CD4-positive, alpha-beta T cell treated with Interleukin-15 for 1 hour (primary cell): ENCODE results near the gene CFAP46.

Experiments used
- DNase-seq: peaks from one replicate; pipeline ENCODE4 v3.0.0-alpha.2; 2020

The CFAP46 gene

DNA sequence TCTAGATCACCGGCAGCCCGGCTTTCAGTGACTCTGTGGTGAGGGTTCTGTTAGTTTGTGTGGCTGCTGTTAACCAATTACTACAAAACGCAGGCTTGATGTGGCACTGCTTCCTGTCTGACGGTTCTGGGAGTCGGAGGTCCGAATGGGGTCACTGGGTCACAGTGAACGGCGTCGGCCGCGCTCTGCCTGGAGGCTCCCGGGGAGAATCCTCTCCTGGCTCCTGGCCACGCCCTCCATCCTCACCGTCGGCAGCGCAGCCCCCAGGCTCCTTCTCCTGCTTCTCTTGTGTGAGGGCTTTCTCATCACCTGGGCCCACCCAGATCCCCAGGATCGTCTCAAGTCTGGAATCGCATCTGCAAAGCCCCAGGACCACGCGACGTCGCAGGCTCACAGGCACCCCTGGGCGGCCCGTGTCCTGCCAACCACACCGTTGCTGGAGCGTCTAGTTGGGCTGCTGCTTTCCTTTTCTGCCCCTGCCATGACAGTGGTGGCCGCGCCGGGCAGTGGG lies 124.6 kb downstream of the CFAP46 start:
- DNase-seq = no peak

GRCh38 chr10:132816718-132817117 lies 125.7 kb downstream of the CFAP46 start:
- DNase-seq = no peak

DNA sequence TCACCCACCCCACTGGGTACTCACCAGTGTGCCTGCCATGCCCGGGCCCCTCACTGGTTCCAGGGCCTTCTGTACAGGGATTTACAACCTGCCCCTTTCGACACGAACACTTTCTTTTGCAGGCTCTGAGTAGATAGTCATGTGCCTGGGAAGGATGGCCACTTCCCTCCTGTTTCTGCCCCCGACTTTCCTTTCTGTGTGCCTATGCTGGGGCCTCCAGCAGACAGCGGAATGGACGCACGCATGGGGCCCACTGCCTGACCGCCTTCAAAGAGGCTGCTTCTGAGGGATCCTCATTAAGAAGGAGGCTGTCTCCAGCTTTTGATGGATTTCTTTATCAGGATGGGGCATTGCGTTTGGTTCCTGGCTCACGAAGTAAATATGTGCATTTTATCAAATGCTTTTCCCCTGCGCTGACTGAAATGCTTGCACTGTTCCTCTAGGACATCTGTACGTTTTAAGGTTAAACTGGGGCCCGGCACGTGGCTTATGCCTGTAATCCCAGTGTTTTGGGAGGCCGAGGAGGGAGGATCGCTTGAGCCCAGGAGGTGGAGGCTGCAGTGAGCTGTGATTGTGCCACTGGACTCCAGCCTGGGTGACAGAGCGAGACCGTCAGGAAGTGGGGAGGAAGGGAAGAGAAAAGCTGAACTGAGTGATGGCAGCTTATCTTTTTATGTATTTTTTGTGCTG lies 127.1 kb downstream of the CFAP46 start:
- DNase-seq = no peak

GRCh38 chr10:132814469-132814856 lies 127.9 kb downstream of the CFAP46 start:
- no peak for DNase-seq

- DNase-seq = no peak
Measured at GRCh38 chr10:132813560-132814468, 128.6 kb downstream of the CFAP46 start.

GRCh38 chr10:132813001-132813401 lies 129.4 kb downstream of the CFAP46 start:
- no peak for DNase-seq

- DNase-seq = no peak
Measured at GRCh38 chr10:132812520-132812919, 129.8 kb downstream of the CFAP46 start.

DNA sequence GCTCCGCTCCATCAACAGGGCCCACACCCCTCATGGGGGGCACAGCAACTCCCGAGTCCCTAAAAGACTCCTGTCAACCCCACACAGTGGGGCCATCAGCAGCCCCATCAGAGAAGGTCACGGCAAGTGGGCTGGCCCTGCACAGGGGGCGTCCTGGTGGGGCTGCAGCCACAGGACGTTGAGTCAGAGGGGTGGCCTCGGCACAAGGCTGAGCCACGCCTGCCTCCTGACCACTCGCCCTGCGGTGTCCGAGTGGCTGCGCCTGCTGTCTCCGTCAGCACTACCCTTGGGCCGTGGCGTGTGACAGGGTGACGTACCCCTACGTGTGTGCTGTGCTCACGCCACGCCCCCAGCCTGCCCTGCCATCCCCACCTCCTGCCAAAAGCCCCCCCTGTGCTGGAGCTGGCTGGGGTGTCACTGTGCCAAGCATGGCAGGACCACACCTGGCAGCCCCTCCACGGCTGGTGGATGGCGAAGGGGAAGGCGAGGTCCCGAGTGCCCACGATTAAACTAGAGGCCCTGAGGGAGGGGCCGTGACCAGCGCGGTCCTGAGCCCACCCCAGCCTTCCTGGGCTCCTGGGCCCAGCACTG lies 130.4 kb downstream of the CFAP46 start:
- DNase-seq = no peak

- no peak for DNase-seq
Measured at GRCh38 chr10:132810807-132811700, 131.3 kb downstream of the CFAP46 start.

DNA sequence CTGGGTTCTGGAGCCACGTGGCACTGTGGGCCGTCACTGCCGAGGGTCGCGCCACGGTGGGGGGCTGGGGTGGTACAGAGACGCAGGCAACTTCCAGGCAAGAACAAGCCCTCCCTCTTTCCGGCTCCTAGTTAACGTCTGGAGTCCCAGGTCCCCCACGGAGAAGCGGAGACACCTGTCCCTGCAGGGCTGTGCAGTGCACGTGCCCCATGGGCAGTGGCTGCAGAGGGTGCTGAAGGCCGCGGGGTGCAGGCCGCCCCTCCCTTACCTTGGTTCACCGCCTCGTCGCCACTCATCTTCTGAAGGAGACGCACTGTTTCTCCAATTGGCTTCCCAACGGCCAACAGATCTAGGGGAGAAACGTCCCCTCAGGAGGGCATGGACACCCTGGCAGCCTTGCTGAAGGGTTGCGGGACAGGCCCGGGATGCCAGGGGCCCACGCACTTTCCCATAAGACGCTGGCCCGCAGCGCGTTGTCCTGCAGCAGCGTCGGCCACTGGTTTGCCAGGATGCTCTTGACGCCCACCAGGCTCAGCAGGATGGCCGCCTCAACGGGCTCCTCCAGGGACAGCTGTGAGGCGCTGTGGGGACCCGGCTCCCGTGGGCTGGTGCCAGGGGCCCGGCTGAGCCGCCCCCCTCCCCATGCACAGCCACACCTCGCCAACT lies 132.1 kb downstream of the CFAP46 start:
- no peak for DNase-seq

GRCh38 chr10:132809232-132810140 lies 132.9 kb downstream of the CFAP46 start:
- DNase-seq = no peak

GRCh38 chr10:132808383-132809231 lies 133.8 kb downstream of the CFAP46 start:
- DNase-seq = no peak

- DNase-seq = no peak
Measured at GRCh38 chr10:132807621-132808049, 134.7 kb downstream of the CFAP46 start.

- DNase-seq = no peak
Measured at GRCh38 chr10:132806561-132807003, 135.8 kb downstream of the CFAP46 start.

GRCh38 chr10:132806110-132806509 lies 136.3 kb downstream of the CFAP46 start:
- no peak for DNase-seq

DNA sequence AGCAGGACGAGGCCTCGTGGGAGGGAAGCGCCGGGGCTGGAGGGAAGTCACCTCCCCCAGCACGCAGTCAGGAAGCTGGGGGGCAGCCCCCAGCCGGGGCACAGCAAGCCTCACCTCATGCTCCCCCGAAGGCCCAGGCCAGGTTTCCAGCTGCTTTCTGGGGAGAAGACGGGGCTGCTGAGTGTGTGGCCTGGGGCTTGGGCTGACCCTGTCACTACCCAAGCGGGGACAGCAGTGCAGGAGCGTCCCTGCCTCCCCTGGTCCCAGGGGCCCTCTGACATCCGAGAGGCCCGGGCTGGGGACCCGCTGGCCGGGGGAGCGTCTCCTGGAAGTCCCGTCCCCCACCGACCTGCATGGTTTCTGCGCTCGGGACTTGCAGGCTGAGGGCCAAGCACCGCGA lies 136.8 kb downstream of the CFAP46 start:
- DNase-seq = no peak

GRCh38 chr10:132804785-132805426 lies 137.5 kb downstream of the CFAP46 start:
- DNase-seq = no peak

- no peak for DNase-seq
Measured at GRCh38 chr10:132804287-132804686, 138.1 kb downstream of the CFAP46 start.
